Chondrocyte (in vitro differentiated cells): Measurements from ENCODE around the gene PLCD3. TPM values are rescaled to one million over a fixed set of nuclear protein-coding genes. Genes with fewer than 3 reads are reported as not detected.
A peak's percentile ranks its signal among the peaks of the same experiment; 100 is the strongest.

Experiments used
- DNase-seq: peaks from one replicate; pipeline ENCODE4 v3.0.0; 2021; ENCODE audit warnings: mixed read lengths, low spot score
- H3K27ac Mint-ChIP-seq: one replicate; pipeline ENCODE4 v1.8.0; 2021; ENCODE audit warnings: mild to moderate bottlenecking, moderate library complexity, mixed read lengths; ENCODE audit not compliant: unreplicated experiment
- H3K27me3 Mint-ChIP-seq: 2 replicates; pipeline ENCODE4 v1.8.0; 2021; ENCODE audit warnings: low read depth, mixed read lengths
- H3K36me3 Mint-ChIP-seq: 2 replicates; pipeline ENCODE4 v1.8.0; 2021; ENCODE audit warnings: low read depth, mixed read lengths
- H3K4me1 Mint-ChIP-seq: 2 replicates; pipeline ENCODE4 v1.8.0; 2021; ENCODE audit warnings: low read depth, mild to moderate bottlenecking, mixed read lengths
- H3K4me3 Mint-ChIP-seq: one replicate; pipeline ENCODE4 v1.8.0; 2021; ENCODE audit warnings: mild to moderate bottlenecking, moderate library complexity, mixed read lengths; ENCODE audit not compliant: unreplicated experiment
- H3K9me3 Mint-ChIP-seq: 2 replicates; pipeline ENCODE4 v1.8.0; 2021; ENCODE audit warnings: low read depth, mixed read lengths
- CTCF ChIP-seq: fragments of 200-600 bp; sonication (generic); IDR thresholded peaks from 2 replicates; pipeline ENCODE4 v1.5.0; 2021; ENCODE audit warnings: antibody characterized with exemption, mild to moderate bottlenecking, moderate library complexity
- total RNA-seq: library from RNA; stranded (reverse); gene quantifications from 3 replicates; pipeline ENCODE4 v1.2.1, GENCODE V29; 2021

PLCD3 gene
- total RNA-seq, 1 donor from 2014 or later, result 123 TPM

- no peak for DNase-seq
Observed at GRCh38 chr17:45110676-45111611, 21.4 kb downstream of the PLCD3 start.

GRCh38 chr17:45108595-45109521, 23.5 kb downstream of the PLCD3 start:
- H3K9me3 Mint-ChIP-seq, result no peaks in the 10 kb centered on the region
- peak overlapping the region; percentile 59 for H3K27ac Mint-ChIP-seq
- no peak overlapping the region for H3K4me3 Mint-ChIP-seq
- DNase-seq, result no peak
- H3K36me3 Mint-ChIP-seq, result peaks cover 14% of the 10 kb centered on the region
- peaks cover 5% of the 10 kb centered on the region for H3K4me1 Mint-ChIP-seq
- H3K27me3 Mint-ChIP-seq, result no peaks in the 10 kb centered on the region
- TF ChIP-seq CTCF, result peak; percentile 38

More at GRCh38 chr17:45110676-45111611, 21.4 kb downstream of the PLCD3 start:
- Mint-ChIP-seq H3K27ac (peak overlapping the region; percentile 43), H3K27me3 (no peaks in the 10 kb centered on the region), H3K4me1 (peaks cover 11% of the 10 kb centered on the region), H3K36me3 (peaks cover 6% of the 10 kb centered on the region), H3K9me3 (no peaks in the 10 kb centered on the region), H3K4me3 (no peak overlapping the region)
- peak; percentile 27 for TF ChIP-seq CTCF

GRCh38 chr17:45108051-45108450, 24.3 kb downstream of the PLCD3 start:
- no peak for DNase-seq
- TF ChIP-seq CTCF, result no peak
- H3K36me3 Mint-ChIP-seq, result peaks cover 21% of the 10 kb centered on the region
- H3K4me1 Mint-ChIP-seq, result peaks cover 12% of the 10 kb centered on the region
- H3K27ac Mint-ChIP-seq, result peak overlapping the region; percentile 59
- H3K4me3 Mint-ChIP-seq, result no peak overlapping the region
- no peaks in the 10 kb centered on the region for H3K9me3 Mint-ChIP-seq
- no peaks in the 10 kb centered on the region for H3K27me3 Mint-ChIP-seq

GRCh38 chr17:45107293-45108010, 24.9 kb downstream of the PLCD3 start:
- Mint-ChIP-seq H3K27ac (no peak overlapping the region), H3K4me1 (peaks cover 18% of the 10 kb centered on the region), H3K4me3 (no peak overlapping the region), H3K36me3 (peaks cover 25% of the 10 kb centered on the region), H3K27me3 (no peaks in the 10 kb centered on the region), H3K9me3 (no peaks in the 10 kb centered on the region)
- DNase-seq, result no peak
- no peak for TF ChIP-seq CTCF
